ENCODE results near the gene GIPC2. TPM values are rescaled to one million over a fixed set of nuclear protein-coding genes. Genes with fewer than 3 reads are reported as not detected.

The GIPC2 gene
- polyA plus RNA-seq, 1 donor (not counting 4 experiments of a cell fraction or from before 2014, with no cell fraction given) = 0.28 TPM

DNA sequence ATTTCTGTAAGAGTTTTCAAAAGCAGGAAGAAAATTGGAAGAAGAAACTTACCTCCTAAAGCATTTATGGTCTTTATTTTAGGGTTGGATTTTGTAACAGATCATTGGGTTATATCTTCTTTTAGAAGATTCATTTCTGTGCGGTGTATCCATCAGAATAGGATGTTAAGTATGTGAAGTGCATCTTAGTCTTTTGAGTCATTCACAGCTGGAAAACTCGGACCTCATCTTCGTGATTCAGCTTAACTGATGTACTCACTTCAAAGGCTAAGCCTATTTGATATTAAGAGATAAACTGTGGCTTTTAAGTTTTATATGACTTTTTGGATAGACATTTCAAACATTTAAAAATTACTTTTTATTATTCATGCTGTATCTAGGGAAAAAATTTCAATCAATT is 56.3 kb downstream of the GIPC2 start:
- Histone ChIP-seq H2AFZ (ENCODE audit: control insufficient read depth, low read length) (no peak overlapping the region), H3K79me2 (ENCODE audit: control insufficient read depth, insufficient read depth, low read length) (no peaks in the 10 kb centered on the region), H3K27me3 (ENCODE audit: control insufficient read depth, extremely low read depth, insufficient read depth, low read length) (no peaks in the 10 kb centered on the region), H3K4me1 (ENCODE audit: control insufficient read depth, extremely low read depth, insufficient read depth, low read length) (peaks cover 15% of the 10 kb centered on the region), H3K27ac (ENCODE audit: control insufficient read depth, insufficient read depth, low read length) (peak overlapping the region; percentile 36), H3K4me3 (ENCODE audit: control insufficient read depth in 2 of 3, extremely low read depth in 1 of 3, insufficient read depth in 2 of 3, low read depth in 1 of 3, low read length in 3 of 3) (peak overlapping the region in 1 of 3 experiments; percentile 14), H3K9ac (ENCODE audit: control insufficient read depth, extremely low read depth, insufficient read depth, low read length) (no peak overlapping the region), H3K36me3 (ENCODE audit: control insufficient read depth in 2 of 2, extremely low read depth in 1 of 2, insufficient read depth in 2 of 2, low read length in 2 of 2) (no peaks in the 10 kb centered on the region), H3K4me2 (ENCODE audit: control insufficient read depth, extremely low read depth, insufficient read depth, low read depth, low read length) (peak overlapping the region; percentile 35), H3K9me1 (ENCODE audit: control insufficient read depth, extremely low read depth, insufficient read depth, low read length) (no peaks in the 10 kb centered on the region), H3K9me3 (ENCODE audit: control insufficient read depth, low read depth, low read length) (no peaks in the 10 kb centered on the region), H4K20me1 (ENCODE audit: control insufficient read depth, extremely low read depth, insufficient read depth, low read length) (no peaks in the 10 kb centered on the region)
- dilution Hi-C loops (cut with MboI; ENCODE audit: extremely low pct_ligation_motif_present, low sequenced_read_pairs) = no loop called here
- no peak for TF ChIP-seq EZH2 (IDR thresholded peaks at IDR 0.05; ENCODE audit: low read length)
- TF ChIP-seq, protein P1, sequence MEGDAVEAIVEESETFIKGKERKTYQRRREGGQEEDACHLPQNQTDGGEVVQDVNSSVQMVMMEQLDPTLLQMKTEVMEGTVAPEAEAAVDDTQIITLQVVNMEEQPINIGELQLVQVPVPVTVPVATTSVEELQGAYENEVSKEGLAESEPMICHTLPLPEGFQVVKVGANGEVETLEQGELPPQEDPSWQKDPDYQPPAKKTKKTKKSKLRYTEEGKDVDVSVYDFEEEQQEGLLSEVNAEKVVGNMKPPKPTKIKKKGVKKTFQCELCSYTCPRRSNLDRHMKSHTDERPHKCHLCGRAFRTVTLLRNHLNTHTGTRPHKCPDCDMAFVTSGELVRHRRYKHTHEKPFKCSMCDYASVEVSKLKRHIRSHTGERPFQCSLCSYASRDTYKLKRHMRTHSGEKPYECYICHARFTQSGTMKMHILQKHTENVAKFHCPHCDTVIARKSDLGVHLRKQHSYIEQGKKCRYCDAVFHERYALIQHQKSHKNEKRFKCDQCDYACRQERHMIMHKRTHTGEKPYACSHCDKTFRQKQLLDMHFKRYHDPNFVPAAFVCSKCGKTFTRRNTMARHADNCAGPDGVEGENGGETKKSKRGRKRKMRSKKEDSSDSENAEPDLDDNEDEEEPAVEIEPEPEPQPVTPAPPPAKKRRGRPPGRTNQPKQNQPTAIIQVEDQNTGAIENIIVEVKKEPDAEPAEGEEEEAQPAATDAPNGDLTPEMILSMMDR (optimal IDR thresholded peaks at IDR 0.05 in 1 of 3, IDR thresholded peaks at IDR 0.05 in 1 of 3, conservative IDR thresholded peaks at IDR 0.05 in 1 of 3; ENCODE audit: extremely low read depth in 1 of 3, insufficient read depth in 2 of 3, low read length in 3 of 3) = no peak
- no peak for DNase-seq (ENCODE audit: low read depth, low spot score)
- FAIRE-seq = peak; percentile 46

DNA sequence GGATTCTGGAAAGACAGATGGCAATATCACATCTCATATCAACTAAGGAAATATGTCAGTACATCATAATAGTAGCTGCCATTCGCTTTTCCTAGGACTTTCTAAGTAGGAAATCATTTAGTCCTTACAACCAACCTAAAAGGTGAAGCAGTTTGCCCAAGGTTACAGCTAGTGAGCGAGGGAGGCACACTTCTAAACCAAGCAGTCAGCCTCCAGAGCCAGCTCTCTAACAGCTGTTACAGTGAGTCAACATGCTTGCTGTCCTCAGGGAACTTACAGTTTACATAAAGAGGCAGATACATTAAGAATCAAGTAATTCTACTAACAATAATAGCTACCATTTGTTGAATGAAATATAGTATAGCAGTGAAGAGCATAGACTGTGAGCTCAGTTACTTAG is 57.1 kb downstream of the GIPC2 start:
- Histone ChIP-seq H3K4me2 (ENCODE audit: control insufficient read depth, extremely low read depth, insufficient read depth, low read depth, low read length) (no peak overlapping the region), H3K9ac (ENCODE audit: control insufficient read depth, extremely low read depth, insufficient read depth, low read length) (no peak overlapping the region), H3K9me3 (ENCODE audit: control insufficient read depth, low read depth, low read length) (no peaks in the 10 kb centered on the region), H3K4me1 (ENCODE audit: control insufficient read depth, extremely low read depth, insufficient read depth, low read length) (peaks cover 15% of the 10 kb centered on the region), H3K4me3 (ENCODE audit: control insufficient read depth in 2 of 3, extremely low read depth in 1 of 3, insufficient read depth in 2 of 3, low read depth in 1 of 3, low read length in 3 of 3) (no peak overlapping the region), H3K27ac (ENCODE audit: control insufficient read depth, insufficient read depth, low read length) (no peak overlapping the region), H3K9me1 (ENCODE audit: control insufficient read depth, extremely low read depth, insufficient read depth, low read length) (no peaks in the 10 kb centered on the region), H3K79me2 (ENCODE audit: control insufficient read depth, insufficient read depth, low read length) (no peaks in the 10 kb centered on the region), H3K27me3 (ENCODE audit: control insufficient read depth, extremely low read depth, insufficient read depth, low read length) (no peaks in the 10 kb centered on the region), H4K20me1 (ENCODE audit: control insufficient read depth, extremely low read depth, insufficient read depth, low read length) (no peaks in the 10 kb centered on the region), H3K36me3 (ENCODE audit: control insufficient read depth in 2 of 2, extremely low read depth in 1 of 2, insufficient read depth in 2 of 2, low read length in 2 of 2) (no peaks in the 10 kb centered on the region), H2AFZ (ENCODE audit: control insufficient read depth, low read length) (no peak overlapping the region)
- dilution Hi-C loops (cut with MboI; ENCODE audit: extremely low pct_ligation_motif_present, low sequenced_read_pairs) = no loop called here
- FAIRE-seq = no peak
- TF ChIP-seq EZH2 (IDR thresholded peaks at IDR 0.05; ENCODE audit: low read length) = no peak
- TF ChIP-seq, protein P1 (optimal IDR thresholded peaks at IDR 0.05 in 1 of 3, IDR thresholded peaks at IDR 0.05 in 1 of 3, conservative IDR thresholded peaks at IDR 0.05 in 1 of 3; ENCODE audit: extremely low read depth in 1 of 3, insufficient read depth in 2 of 3, low read length in 3 of 3) = no peak
- no peak for DNase-seq (ENCODE audit: low read depth, low spot score)

All from keratinocyte (primary cell).